ENCODE results near the gene PRKCE.

PRKCE gene

DNA sequence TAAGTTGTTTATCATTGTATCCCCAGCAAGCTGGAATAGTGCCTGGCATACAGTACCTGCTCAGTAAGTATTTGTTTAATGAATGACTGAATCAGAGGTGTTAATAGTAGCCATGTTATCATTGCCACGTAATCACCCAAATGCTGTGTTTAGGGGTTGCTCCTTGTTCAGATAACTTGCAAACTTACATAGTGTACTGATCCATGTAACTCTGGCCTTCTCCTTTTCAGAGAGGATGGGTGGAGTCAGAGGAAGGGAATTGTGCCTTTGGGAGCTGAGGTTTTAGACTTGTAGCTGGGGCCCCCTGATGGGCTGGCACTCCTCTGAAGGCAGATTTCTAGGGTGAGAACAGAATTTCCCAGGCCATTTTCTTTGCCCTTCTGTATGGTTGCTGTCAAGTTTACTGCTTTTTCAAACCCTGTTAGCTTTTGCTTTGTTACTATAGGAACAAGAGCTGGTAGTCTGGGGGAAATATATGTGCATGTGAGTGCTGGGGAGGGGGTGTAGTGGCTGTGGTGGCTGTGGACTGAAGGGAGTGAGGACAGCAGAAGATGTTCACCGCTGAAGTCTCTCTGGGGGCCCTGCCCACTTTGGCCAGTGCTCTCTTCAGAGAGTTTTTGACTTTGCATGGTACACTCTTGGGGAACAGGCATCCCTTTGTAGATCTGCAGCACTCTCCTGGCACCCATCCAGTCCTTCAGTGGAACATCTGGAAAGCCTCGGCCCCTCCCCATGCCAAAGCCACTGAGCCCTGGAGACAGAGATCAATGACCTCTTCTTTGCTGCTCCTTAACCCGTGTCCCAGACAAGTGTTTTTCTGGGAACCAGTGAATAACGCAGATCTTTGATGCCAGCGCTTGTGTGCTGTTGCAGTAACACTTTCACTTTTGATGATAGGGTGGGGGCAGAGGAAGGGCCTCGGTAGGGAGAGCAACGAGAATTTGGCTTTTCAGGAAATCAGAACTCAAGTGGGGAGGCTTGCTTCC lies 209.0 kb downstream of the PRKCE start:
- DNase-seq (ENCODE audit: low read depth in 1 of 2, low spot score in 1 of 2), result no peak
- in situ Hi-C loops (cut with HindIII; ENCODE audit: low pct_unique_long_range_greater_than_20kb, low sequenced_read_pairs), result no loop called here
- no peak for TF ChIP-seq JUND (IDR thresholded peaks at IDR 0.05; ENCODE audit: low read depth)

DNA sequence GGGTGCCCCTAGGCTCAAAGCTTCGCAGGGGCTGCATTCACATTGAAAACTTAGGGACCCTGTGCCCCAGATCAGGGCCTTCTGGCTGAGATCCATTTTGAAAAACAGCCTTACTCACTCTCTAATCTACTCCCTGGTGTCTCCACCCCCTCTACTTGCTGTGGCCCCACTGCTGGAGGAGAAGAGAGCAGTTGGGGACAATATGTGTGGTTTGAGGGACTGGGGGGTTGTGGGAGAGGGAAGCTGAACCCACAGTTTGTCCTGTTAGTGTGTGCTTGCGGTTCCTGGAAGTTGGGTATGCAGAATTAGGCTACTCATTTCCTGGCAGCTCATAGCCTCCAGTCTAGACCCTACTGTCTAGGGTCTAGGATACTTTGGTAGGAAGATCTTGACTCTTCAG lies 211.4 kb downstream of the PRKCE start:
- in situ Hi-C loops (cut with HindIII; ENCODE audit: low pct_unique_long_range_greater_than_20kb, low sequenced_read_pairs), result no loop called here
- no peak for TF ChIP-seq JUND (IDR thresholded peaks at IDR 0.05; ENCODE audit: low read depth)
- DNase-seq (ENCODE audit: low read depth in 1 of 2, low spot score in 1 of 2), result no peak

DNA sequence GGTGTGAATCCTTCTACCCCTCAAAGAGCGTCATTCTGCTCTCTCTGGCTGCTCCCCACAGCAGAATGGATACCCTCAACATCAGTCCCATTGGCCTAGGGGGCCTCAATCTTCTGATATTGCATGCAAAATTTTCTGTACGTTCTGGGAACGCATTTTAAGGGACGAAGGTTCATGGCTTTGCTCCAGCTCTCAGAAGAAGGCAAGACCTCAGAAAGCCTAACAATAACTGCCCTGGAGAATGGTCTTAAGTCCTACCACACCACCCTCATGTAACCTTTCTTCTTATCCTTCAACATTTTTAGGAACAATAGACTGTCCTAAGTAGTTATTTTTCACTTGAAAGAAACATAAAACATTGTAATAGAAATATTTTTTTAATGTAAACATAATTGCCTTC lies 212.6 kb downstream of the PRKCE start:
- in situ Hi-C loops (cut with HindIII; ENCODE audit: low pct_unique_long_range_greater_than_20kb, low sequenced_read_pairs), result no loop called here
- DNase-seq (ENCODE audit: low read depth in 1 of 2, low spot score in 1 of 2), result no peak
- TF ChIP-seq JUND (IDR thresholded peaks at IDR 0.05; ENCODE audit: low read depth), result no peak

DNA sequence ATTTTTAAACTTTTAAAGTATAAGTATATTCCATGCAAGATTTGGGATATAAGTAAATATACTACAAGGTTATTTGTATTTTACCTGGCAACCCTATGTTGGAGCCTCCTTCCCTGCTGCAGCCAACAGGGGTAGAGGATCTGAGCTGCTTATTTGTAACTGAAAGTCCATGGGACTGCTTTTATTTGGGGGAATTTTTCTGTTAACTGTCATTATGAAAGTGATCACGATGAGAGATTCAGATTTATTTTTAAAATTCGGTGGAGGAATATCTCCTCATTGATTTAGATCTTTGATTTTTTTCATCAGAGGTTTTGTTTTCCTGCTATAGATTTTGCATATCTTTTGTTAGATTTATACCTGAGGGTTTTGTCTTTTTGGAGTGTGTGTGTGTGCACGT lies 215.9 kb downstream of the PRKCE start:
- DNase-seq (ENCODE audit: low read depth in 1 of 2, low spot score in 1 of 2), result no peak
- no peak for TF ChIP-seq JUND (IDR thresholded peaks at IDR 0.05; ENCODE audit: low read depth)
- in situ Hi-C loops (cut with HindIII; ENCODE audit: low pct_unique_long_range_greater_than_20kb, low sequenced_read_pairs), result no loop called here

DNA sequence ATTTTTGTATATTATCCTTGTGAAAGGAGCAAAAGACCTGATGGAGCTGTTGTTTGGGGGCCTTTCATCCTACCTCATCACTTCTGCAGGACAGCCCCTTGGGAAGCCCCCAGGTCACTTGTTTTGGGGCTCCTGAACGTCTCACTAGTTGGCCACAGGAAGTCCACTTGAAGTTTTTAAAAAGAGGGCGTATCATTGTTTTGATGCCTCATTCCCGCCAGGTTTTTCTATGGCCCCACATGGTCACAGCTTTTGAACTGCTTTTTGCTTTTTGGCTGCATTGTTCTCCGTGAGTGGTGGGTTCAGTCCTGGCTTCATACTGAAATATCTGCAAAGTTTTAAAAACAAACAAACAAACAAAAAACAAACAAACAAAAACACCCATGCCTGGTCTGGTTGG lies 216.3 kb downstream of the PRKCE start:
- in situ Hi-C loops (cut with HindIII; ENCODE audit: low pct_unique_long_range_greater_than_20kb, low sequenced_read_pairs), result no loop called here
- no peak for TF ChIP-seq JUND (IDR thresholded peaks at IDR 0.05; ENCODE audit: low read depth)
- DNase-seq (ENCODE audit: low read depth in 1 of 2, low spot score in 1 of 2), result no peak

DNA sequence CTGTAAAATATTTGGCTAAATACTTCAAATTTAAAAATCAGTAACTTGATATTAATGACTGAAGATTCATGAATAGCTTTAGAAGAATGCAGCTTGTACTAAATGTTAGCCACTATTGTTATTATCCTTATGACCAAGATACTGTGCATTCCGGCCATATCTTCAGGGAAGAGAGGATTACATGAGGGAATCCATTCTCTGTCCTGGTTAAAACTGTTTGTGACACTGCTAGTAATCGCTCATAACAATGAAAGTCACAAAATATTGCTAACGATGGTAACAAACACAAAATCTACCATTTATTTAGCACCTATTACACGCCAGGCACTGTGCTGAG lies 217.7 kb downstream of the PRKCE start:
- no peak for DNase-seq (ENCODE audit: low read depth in 1 of 2, low spot score in 1 of 2)
- in situ Hi-C loops (cut with HindIII; ENCODE audit: low pct_unique_long_range_greater_than_20kb, low sequenced_read_pairs), result no loop called here

DNA sequence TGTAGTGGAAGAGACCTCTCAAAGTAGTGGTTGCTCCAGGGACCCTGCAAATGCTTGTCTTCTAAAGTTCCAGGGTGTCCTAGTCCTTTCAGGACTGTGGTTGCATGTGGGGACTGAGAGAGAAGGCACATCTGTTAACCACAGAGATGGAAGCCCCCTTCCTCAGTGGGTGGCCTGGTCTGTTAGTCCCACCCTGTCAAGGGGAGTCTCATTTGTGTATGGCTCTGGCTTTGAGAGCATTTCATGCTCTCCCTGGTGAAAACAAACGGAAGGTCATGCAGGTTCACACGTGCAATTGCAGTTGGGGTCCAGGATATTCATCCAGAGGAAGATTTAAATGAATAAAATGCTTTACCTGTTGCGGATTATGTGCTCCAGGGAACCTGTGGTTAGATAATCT lies 219.6 kb downstream of the PRKCE start:
- no peak for TF ChIP-seq JUND (IDR thresholded peaks at IDR 0.05; ENCODE audit: low read depth)
- DNase-seq (ENCODE audit: low read depth in 1 of 2, low spot score in 1 of 2), result no peak
- in situ Hi-C loops (cut with HindIII; ENCODE audit: low pct_unique_long_range_greater_than_20kb, low sequenced_read_pairs), result no loop called here

More for the DNA sequence above, 217.7 kb downstream of the PRKCE start:
- TF ChIP-seq JUND (IDR thresholded peaks at IDR 0.05; ENCODE audit: low read depth), result no peak

DNA sequence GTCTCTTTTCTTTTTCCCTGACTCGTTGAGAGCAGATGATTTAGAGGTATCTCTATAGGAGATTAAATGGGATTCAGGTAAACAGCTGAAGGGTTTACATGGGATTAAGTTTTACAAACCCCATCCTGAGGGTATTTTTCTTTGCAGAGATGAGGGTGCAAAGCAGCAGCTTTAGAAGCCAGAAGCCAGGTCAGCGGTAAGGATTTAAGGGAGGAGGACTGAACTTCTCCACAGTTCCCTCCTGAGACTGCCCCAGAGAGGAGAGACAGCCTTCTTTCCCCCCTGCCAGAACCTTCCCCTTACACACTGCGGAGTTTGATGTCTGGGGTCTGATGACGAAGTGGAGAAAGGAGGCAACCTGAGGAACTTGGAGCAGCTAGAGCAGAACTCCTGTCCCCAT lies 220.1 kb downstream of the PRKCE start:
- in situ Hi-C loops (cut with HindIII; ENCODE audit: low pct_unique_long_range_greater_than_20kb, low sequenced_read_pairs), result no loop called here
- DNase-seq (ENCODE audit: low read depth in 1 of 2, low spot score in 1 of 2), result no peak
- TF ChIP-seq JUND (IDR thresholded peaks at IDR 0.05; ENCODE audit: low read depth), result no peak

DNA sequence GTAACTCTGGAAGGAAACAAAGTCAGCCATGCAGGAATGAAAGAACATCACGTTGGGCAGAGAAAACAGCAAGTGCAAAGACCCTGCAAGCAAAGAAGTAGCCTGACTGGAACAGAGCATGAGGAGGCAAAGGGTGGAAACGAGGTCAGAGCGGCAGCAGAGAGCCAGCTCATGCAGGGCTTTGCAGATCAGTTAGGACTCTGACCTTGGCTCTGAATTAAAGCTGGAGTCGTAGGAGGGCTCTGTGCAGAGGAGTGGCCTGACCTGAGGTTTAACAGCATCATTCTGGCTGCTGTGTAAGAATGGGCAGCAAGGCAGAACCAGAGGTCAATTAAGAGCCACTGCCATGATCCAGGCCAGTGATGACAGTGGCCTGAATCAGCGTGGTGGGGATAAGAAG lies 220.7 kb downstream of the PRKCE start:
- no peak for DNase-seq (ENCODE audit: low read depth in 1 of 2, low spot score in 1 of 2)
- TF ChIP-seq JUND (IDR thresholded peaks at IDR 0.05; ENCODE audit: low read depth), result no peak
- in situ Hi-C loops (cut with HindIII; ENCODE audit: low pct_unique_long_range_greater_than_20kb, low sequenced_read_pairs), result no loop called here

DNA sequence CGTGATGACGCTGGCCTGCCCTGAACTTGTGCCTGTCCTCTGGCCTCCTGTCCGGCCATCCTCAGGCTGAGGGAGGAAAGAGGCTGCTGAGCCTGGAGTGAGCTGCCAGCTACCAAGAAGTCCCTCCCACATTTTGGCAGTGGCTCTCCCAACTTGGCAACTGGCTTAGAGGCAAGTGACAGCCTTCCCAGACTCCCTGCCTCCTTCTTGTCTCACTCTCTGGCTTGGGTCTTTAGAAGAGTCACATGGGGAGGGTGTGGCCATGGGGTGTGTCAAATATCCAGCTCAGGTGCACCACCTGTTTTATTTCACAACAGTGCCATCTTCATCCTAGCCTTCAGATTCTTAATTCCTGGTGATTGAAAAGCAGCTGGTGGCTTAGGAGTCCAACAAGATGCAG lies 222.9 kb downstream of the PRKCE start:
- no peak for TF ChIP-seq JUND (IDR thresholded peaks at IDR 0.05; ENCODE audit: low read depth)
- DNase-seq (ENCODE audit: low read depth in 1 of 2, low spot score in 1 of 2), result peak in 1 of 2 experiments; percentile 81
- in situ Hi-C loops (cut with HindIII; ENCODE audit: low pct_unique_long_range_greater_than_20kb, low sequenced_read_pairs), result no loop called here

DNA sequence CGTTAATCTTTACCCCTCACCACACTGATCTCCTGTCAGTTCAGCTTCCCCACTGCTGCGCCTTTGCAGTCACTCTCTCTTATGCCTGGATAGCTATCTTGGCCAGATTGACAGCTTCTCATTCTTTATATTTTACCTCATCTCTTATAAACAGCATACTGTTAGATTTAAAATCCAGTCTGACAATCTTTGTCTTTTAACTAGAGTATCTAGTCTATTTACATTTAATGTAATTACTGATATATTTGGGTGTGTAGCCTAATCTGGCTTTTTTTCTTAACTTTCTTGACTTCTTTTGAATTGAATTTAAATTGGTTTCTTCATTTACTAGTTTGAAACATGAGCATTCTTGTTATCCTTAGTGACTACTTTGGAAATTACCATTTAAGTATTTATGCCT lies 225.1 kb downstream of the PRKCE start:
- in situ Hi-C loops (cut with HindIII; ENCODE audit: low pct_unique_long_range_greater_than_20kb, low sequenced_read_pairs), result no loop called here
- TF ChIP-seq JUND (IDR thresholded peaks at IDR 0.05; ENCODE audit: low read depth), result no peak
- no peak for DNase-seq (ENCODE audit: low read depth in 1 of 2, low spot score in 1 of 2)

DNA sequence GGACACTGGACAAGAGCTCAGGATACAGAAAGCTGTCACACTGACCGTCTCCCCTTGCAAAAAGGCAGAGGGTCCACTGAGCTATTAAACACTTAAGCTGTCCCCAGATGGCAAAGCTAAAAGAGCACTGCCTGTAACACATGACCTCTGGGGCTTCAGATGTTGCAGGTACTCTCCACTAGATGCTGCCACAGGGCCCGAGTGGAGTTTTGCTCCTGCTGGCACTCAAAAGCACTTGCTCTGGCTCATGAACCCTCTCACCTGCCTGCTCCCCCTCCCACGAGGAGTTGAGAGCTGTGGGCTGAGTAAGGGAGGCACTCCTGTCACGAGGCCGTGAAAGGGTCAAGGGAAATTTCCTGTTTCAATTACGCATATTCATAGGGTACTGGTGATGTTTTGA lies 227.9 kb downstream of the PRKCE start:
- in situ Hi-C loops (cut with HindIII; ENCODE audit: low pct_unique_long_range_greater_than_20kb, low sequenced_read_pairs), result no loop called here
- TF ChIP-seq JUND (IDR thresholded peaks at IDR 0.05; ENCODE audit: low read depth), result no peak
- peak in 1 of 2 experiments; percentile 23 for DNase-seq (ENCODE audit: low read depth in 1 of 2, low spot score in 1 of 2)

DNA sequence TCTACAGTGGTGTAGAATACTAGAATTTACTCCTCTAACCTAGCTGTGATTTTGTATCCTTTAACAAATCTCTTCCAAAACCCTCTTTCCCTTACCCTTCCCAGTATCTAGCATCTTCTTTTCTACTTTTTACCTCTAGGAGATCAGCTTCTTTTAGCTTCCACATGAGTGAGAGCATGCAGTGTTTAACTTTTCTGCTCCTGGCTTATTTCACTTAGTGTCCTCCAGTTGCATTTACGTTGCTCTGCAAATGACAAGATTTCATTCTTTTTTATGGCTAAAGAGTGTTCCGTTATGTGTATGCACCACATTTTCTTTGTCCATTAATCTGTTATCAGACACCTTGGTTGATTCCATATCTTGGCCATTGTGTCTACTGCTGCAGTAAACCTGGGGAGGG lies 228.5 kb downstream of the PRKCE start:
- DNase-seq (ENCODE audit: low read depth in 1 of 2, low spot score in 1 of 2), result no peak
- TF ChIP-seq JUND (IDR thresholded peaks at IDR 0.05; ENCODE audit: low read depth), result no peak
- in situ Hi-C loops (cut with HindIII; ENCODE audit: low pct_unique_long_range_greater_than_20kb, low sequenced_read_pairs), result no loop called here
